ENCODE data around the gene SLC6A19. TPM values are rescaled to one million over a fixed set of nuclear protein-coding genes. Genes with fewer than 3 reads are reported as not detected.

Gene SLC6A19
- total and polyA plus RNA-seq, 2 of the 4 experiments (the other 2 are of a cell fraction), result not detected

DNA sequence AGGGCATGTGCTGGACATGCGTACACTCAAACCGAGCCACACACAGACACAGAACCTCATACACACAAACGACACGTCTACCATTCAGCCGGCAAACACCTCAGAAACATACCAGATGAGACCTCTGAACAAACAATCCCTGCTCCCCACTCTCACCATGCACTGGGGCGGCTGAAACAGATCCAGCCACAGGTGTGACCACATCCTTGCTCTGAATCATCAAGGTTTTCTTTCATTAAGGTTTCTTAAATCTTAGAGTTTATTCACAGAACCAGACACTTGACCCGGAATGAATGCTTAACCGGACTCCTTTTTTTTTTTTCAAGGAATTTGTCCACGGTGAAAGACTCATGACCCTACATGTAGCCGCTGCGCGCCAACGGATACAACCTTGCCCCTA is 67.3 kb downstream of the SLC6A19 start:
- ATAC-seq (ENCODE audit: low read depth), result no peak
- H2BK5ac ChIP-seq (ENCODE audit: low read depth, low read length, poor library complexity, severe bottlenecking), result no peak overlapping the region
- H3K27ac ChIP-seq (ENCODE audit: insufficient read depth, low read length), result no peak overlapping the region
- H3K4me1 ChIP-seq (ENCODE audit: control insufficient read depth, insufficient read depth, low read length), result no peaks in the 10 kb centered on the region
- no peak overlapping the region for H3K23ac ChIP-seq (ENCODE audit: low read depth, low read length)
- H2BK20ac ChIP-seq (ENCODE audit: low read depth, low read length), result no peak overlapping the region
- no peak overlapping the region for H3K4ac ChIP-seq (ENCODE audit: low read depth, low read length)
- no peaks in the 10 kb centered on the region for H3K9me1 ChIP-seq (ENCODE audit: insufficient read depth, low read length)
- H3K9me3 ChIP-seq (ENCODE audit: control insufficient read depth, insufficient read depth, low read length), result peaks cover 38% of the 10 kb centered on the region
- no peak overlapping the region for H4K91ac ChIP-seq (ENCODE audit: insufficient read depth, low read depth, low read length)
- intact Hi-C loops (cut with micrococcal nuclease) (no loop called here), dilution Hi-C loops (cut with HindIII; ENCODE audit: low sequenced_read_pairs, unreplicated experiment) (no loop called here), in situ Hi-C loops (cut with MboI; ENCODE audit: low sequenced_read_pairs) (no loop called here)
- H3K4me3 ChIP-seq (ENCODE audit: insufficient read depth, low read depth, low read length), result no peak overlapping the region
- no peak overlapping the region for H3K9ac ChIP-seq (ENCODE audit: low read depth, low read length)
- ChIA-PET CTCF (no interaction called here), POLR2A (ENCODE audit: unreplicated experiment) (no interaction called here)
- H2BK15ac ChIP-seq (ENCODE audit: low read depth, low read length), result no peak overlapping the region
- H3K4me2 ChIP-seq (ENCODE audit: low read depth, low read length), result no peak overlapping the region
- H3K14ac ChIP-seq (replicated peaks; ENCODE audit: low read depth, low read length), result no peak overlapping the region
- H2AK5ac ChIP-seq (ENCODE audit: low read depth, low read length), result no peak overlapping the region
- no peaks in the 10 kb centered on the region for H3K27me3 ChIP-seq (ENCODE audit: control insufficient read depth, insufficient read depth, low read length)
- no peaks in the 10 kb centered on the region for H3K36me3 ChIP-seq (ENCODE audit: control insufficient read depth, insufficient read depth, low read length)
- no TSS peak for BruUV-seq (replicated peaks)
- H4K8ac ChIP-seq (ENCODE audit: low read depth in 2 of 2, low read length in 2 of 2), result no peak overlapping the region
- 68% methylated on average over 4 of the region's 13 CpGs; no CpG with 5 or more reads in 1 of the 2 experiments for WGBS, 2 experiments (ENCODE audit: extremely low coverage in 2 of 2, insufficient read length in 1 of 2)
- no peak overlapping the region for H3K56ac ChIP-seq (ENCODE audit: extremely low read depth, insufficient read depth, low read length)
- no peak overlapping the region for H4K5ac ChIP-seq (ENCODE audit: low read depth, low read length)
- no peak for TF ChIP-seq RCOR1 (IDR thresholded peaks at IDR 0.05; ENCODE audit: insufficient replicate concordance, low read length)
- H4K20me1 ChIP-seq (ENCODE audit: insufficient read depth, low read length), result no peaks in the 10 kb centered on the region
- no peak overlapping the region for H3K18ac ChIP-seq (ENCODE audit: low read depth, low read length)
- no peak for DNase-seq
- no peak overlapping the region for H2AK9ac ChIP-seq (replicated peaks; ENCODE audit: low read depth, low read length, poor library complexity)
- no peak overlapping the region for H2AFZ ChIP-seq (replicated peaks; ENCODE audit: low read length, poor library complexity)
- no peaks in the 10 kb centered on the region for H3K79me1 ChIP-seq (ENCODE audit: low read depth in 1 of 2, low read length in 2 of 2)
- H2BK120ac ChIP-seq (ENCODE audit: low read depth, low read length), result no peak overlapping the region

All from IMR-90 (cell line).